ENCODE data around the gene ROR1. TPM values are rescaled to one million over a fixed set of nuclear protein-coding genes. Genes with fewer than 3 reads are reported as not detected.

The ROR1 gene
- total RNA-seq, 6 donors from 2014 or later: 19.7 to 39.8 (median 28.5) TPM

DNA sequence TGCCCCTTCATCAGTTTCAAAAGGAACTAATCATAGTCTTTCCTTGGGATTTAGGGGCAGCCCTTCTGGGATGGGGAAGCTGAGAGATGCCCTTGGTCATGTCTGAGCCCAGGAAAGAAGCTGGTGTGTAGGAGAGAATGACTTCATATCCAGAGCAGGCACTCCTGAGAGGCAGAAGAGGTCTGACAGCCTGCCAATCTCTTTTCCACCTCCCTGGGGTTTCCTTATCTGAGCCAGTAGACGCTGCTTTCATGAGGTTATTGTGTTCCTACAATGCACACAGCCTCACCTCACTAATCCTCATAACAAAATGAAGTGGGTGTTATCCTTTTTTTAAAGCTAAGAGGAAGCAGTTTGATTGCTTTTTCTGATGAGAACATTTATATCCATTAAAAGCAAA is 14.1 kb downstream of the ROR1 start:
- no peaks in the 10 kb centered on the region for H3K36me3 ChIP-seq
- 47 to 56% methylated on average over 1 of the region's 1 CpG for WGBS, 2 donors
- H3K9me3 ChIP-seq: no peaks in the 10 kb centered on the region
- no peaks in the 10 kb centered on the region for H3K27me3 ChIP-seq
- peaks cover 0 to 3% (median 0%) of the 10 kb centered on the region in 4 donors for H3K4me1 ChIP-seq
- DNase-seq (peak in 1 of 2 donors; percentile 71), ATAC-seq (ENCODE audit: low FRiP score in 2 of 2) (peak in 1 of 2 donors; percentile 45)
- TF ChIP-seq EP300 (IDR thresholded peaks at IDR 0.05) (no peak), POLR2AphosphoS5 (IDR thresholded peaks at IDR 0.05) (no peak), POLR2A (IDR thresholded peaks at IDR 0.05) (no peak)
- TF ChIP-seq, protein P1, sequence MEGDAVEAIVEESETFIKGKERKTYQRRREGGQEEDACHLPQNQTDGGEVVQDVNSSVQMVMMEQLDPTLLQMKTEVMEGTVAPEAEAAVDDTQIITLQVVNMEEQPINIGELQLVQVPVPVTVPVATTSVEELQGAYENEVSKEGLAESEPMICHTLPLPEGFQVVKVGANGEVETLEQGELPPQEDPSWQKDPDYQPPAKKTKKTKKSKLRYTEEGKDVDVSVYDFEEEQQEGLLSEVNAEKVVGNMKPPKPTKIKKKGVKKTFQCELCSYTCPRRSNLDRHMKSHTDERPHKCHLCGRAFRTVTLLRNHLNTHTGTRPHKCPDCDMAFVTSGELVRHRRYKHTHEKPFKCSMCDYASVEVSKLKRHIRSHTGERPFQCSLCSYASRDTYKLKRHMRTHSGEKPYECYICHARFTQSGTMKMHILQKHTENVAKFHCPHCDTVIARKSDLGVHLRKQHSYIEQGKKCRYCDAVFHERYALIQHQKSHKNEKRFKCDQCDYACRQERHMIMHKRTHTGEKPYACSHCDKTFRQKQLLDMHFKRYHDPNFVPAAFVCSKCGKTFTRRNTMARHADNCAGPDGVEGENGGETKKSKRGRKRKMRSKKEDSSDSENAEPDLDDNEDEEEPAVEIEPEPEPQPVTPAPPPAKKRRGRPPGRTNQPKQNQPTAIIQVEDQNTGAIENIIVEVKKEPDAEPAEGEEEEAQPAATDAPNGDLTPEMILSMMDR (IDR thresholded peaks at IDR 0.05): no peak
- H3K27ac ChIP-seq: no peak overlapping the region
- H3K4me3 ChIP-seq: no peak overlapping the region

DNA sequence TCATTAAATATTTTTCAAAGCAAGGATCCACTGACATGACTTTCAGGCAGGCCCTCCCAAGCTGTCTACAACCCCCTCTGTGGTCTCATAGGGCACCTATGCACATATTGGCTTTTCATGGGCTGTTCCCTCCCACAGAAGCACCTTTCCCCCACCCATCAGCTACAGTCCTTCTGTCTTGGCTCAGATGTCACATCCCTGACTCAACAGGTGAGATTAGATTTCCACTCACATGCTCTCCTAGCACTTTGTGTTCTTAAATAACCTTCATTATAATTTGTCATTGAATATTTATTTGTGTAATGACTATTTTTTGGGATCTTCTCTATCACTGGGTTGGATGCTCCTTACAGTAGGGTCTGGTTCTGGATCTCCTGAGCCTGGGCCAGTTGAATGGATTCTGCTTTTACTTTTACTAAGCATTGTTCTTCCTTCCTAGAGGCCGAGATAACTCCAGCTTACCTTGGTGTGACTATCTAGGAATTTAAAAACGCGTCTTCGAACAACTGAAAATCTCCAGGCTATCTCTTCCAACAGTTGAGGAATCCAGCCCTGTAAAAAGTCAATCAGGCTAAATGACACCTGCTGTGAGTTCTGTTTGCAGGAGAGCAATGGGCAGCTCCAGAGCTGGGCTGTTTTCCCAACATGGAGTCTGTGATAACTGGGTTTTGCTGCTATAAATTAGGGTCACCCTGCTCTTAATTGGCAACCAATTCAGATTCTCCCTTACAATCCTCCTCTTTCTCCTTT is 16.2 kb downstream of the ROR1 start:
- H3K4me1 ChIP-seq: peaks cover 0 to 13% (median 8%) of the 10 kb centered on the region in 4 donors
- H3K9me3 ChIP-seq: no peaks in the 10 kb centered on the region
- ATAC-seq (ENCODE audit: low FRiP score in 2 of 2) (no peak), DNase-seq (no peak)
- no peak overlapping the region for H3K27ac ChIP-seq
- no peaks in the 10 kb centered on the region for H3K27me3 ChIP-seq
- 77 to 90% methylated on average over 4 of the region's 4 CpGs for WGBS, 2 donors
- TF ChIP-seq POLR2AphosphoS5 (IDR thresholded peaks at IDR 0.05): no peak
- no peak for TF ChIP-seq EP300 (IDR thresholded peaks at IDR 0.05)
- TF ChIP-seq, protein P1 (IDR thresholded peaks at IDR 0.05): no peak
- no peak for TF ChIP-seq POLR2A (IDR thresholded peaks at IDR 0.05)
- no peaks in the 10 kb centered on the region for H3K36me3 ChIP-seq
- no peak overlapping the region for H3K4me3 ChIP-seq

DNA sequence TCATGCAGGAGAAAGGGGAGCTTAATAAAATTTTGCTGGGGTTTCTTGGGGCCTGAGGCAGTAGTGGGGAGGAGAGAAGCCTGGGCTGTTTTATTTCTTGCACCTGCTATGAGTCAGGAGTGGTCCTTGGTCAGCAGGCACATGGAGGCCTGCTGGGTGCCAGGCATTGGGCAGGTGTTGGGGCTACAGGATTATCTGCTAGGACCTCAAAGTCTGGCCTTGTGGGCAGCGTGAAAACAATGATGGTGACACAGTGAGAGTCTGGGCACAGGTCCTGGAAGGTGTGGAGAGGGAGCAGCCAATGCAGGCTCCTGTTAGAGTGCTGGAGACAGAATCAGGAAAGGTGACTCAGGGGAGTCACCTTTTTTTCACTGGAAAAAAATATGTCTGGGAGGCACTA is 17.2 kb downstream of the ROR1 start:
- ATAC-seq (ENCODE audit: low FRiP score in 2 of 2): no peak
- WGBS, 2 donors: 74 to 78% methylated on average over 1 of the region's 1 CpG
- Histone ChIP-seq H3K9me3 (no peaks in the 10 kb centered on the region), H3K27me3 (no peaks in the 10 kb centered on the region), H3K36me3 (no peaks in the 10 kb centered on the region), H3K4me1 (peaks cover 0 to 13% (median 9%) of the 10 kb centered on the region in 4 donors), H3K4me3 (no peak overlapping the region), H3K27ac (no peak overlapping the region)
- DNase-seq: no peak
- TF ChIP-seq POLR2AphosphoS5 (IDR thresholded peaks at IDR 0.05): no peak
- TF ChIP-seq, protein P1 (IDR thresholded peaks at IDR 0.05): no peak
- TF ChIP-seq POLR2A (IDR thresholded peaks at IDR 0.05): no peak
- no peak for TF ChIP-seq EP300 (IDR thresholded peaks at IDR 0.05)

DNA sequence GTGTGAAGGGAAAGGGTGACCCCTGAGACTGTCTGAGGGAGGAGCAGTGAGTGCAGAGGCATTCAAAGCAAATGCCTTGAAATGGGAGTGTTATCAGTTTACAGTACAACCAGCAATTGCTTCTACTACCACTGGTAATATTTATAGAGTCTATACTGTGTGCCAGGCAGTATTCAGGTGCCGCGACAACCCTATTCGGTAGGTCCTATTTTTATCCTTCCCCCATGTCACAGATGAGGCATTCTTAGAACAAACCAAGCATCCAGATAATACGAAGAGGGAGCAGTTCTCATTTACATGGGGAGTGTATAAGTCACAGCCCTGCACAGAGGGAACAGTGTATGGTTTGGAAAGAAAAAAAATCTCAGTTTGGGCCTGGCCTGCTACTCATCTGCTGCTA is 18.3 kb downstream of the ROR1 start:
- Histone ChIP-seq H3K9me3 (no peaks in the 10 kb centered on the region), H3K4me3 (no peak overlapping the region), H3K27me3 (no peaks in the 10 kb centered on the region), H3K36me3 (no peaks in the 10 kb centered on the region), H3K4me1 (peaks cover 0 to 13% (median 9%) of the 10 kb centered on the region in 4 donors), H3K27ac (no peak overlapping the region)
- DNase-seq (no peak), ATAC-seq (ENCODE audit: low FRiP score in 2 of 2) (no peak)
- 76 to 82% methylated on average over 4 of the region's 4 CpGs for WGBS, 2 donors
- no peak for TF ChIP-seq POLR2A (IDR thresholded peaks at IDR 0.05)
- no peak for TF ChIP-seq POLR2AphosphoS5 (IDR thresholded peaks at IDR 0.05)
- TF ChIP-seq, protein P1 (IDR thresholded peaks at IDR 0.05): no peak
- TF ChIP-seq EP300 (IDR thresholded peaks at IDR 0.05): no peak
